Endothelial cell of umbilical vein (primary cell): ENCODE measurements around the gene TPO. TPM values are rescaled to one million over a fixed set of nuclear protein-coding genes. Genes with fewer than 3 reads are reported as not detected.

Source experiments
- BruUV-seq: library from RNA; stranded (reverse); fragments of 400-500 nt; replicated peaks from 2 replicates; lab custom pipeline; 2021; lab: Mats Ljungman, UMichigan
- CTCF ChIA-PET: fragments of 300-600, 350-600 bp; sonication (Branson Sonifier 250); formaldehyde crosslinking; loops from one replicate; lab custom pipeline; 2021; ENCODE audit warnings: antibody characterized with exemption, inconsistent platforms; lab: Charles Lee
- POLR2A ChIA-PET: fragments of 300-600, 350-600 bp; sonication (Branson Sonifier 250); formaldehyde crosslinking; loops from one replicate; lab custom pipeline; 2021; ENCODE audit warnings: antibody characterized with exemption, inconsistent platforms; lab: Charles Lee
- DNase-seq: peaks from one replicate; pipeline ENCODE4 v3.0.0-alpha.2; 2011; ENCODE audit warnings: low read depth, low spot score
- FAIRE-seq: peaks from 2 replicates; lab custom pipeline; 2011; peaks lifted over from hg19 to GRCh38; lab: Jason Lieb, UNC
- H2AFZ ChIP-seq: 2 replicates; pipeline ENCODE4 v1.6.0; 2012; ENCODE audit warnings: low read depth, low read length, control low read depth, inconsistent platforms
- H3K27ac ChIP-seq: 2 replicates; pipeline ENCODE4 v1.5.1; 2011; ENCODE audit warnings: low read depth, mild to moderate bottlenecking, control low read depth, low read length, moderate library complexity; ENCODE audit not compliant: insufficient read depth
- H3K27me3 ChIP-seq, 2 experiments: 2 replicates each; pipeline versions ENCODE4 v1.6.0 to v1.6.1; 2011; ENCODE audit warnings: low read length in 2 of 2, mixed read lengths in 1 of 2; ENCODE audit not compliant: control insufficient read depth in 2 of 2, insufficient read depth in 2 of 2
- H3K36me3 ChIP-seq, 2 experiments: 2 replicates in 1 of 2; 3 replicates in 1 of 2; pipeline ENCODE4 v1.5.1; 2011; ENCODE audit warnings: low read length in 2 of 2, mild to moderate bottlenecking in 1 of 2, moderate library complexity in 1 of 2; ENCODE audit not compliant: control insufficient read depth in 2 of 2, insufficient read depth in 2 of 2; ENCODE audit errors: extremely low read depth in 1 of 2
- H3K4me1 ChIP-seq: 3 replicates; pipeline ENCODE4 v1.5.1; 2011; ENCODE audit warnings: mild to moderate bottlenecking, low read length; ENCODE audit not compliant: control insufficient read depth, insufficient read depth; ENCODE audit errors: extremely low read depth
- H3K4me2 ChIP-seq: 2 replicates; pipeline ENCODE4 v1.6.1; 2011; ENCODE audit warnings: low read length, control low read depth, mixed read lengths; ENCODE audit not compliant: insufficient read depth
- H3K4me3 ChIP-seq, 3 experiments: fragments of 200-600 bp in 1 of 3; sonication (generic), shearing (Covaris generic) in 1 of 3; replicated peaks in 1 of 3; 2 replicates each; pipeline ENCODE4 v1.5.1; 2011 to 2016; ENCODE audit warnings: control low read depth in 3 of 3, low read length in 3 of 3, mild to moderate bottlenecking in 2 of 3, inconsistent platforms in 1 of 3, low read depth in 1 of 3, moderate library complexity in 1 of 3; ENCODE audit not compliant: insufficient read depth in 1 of 3
- H3K79me2 ChIP-seq: 2 replicates; pipeline ENCODE4 v1.6.0; 2012; ENCODE audit warnings: low read length, inconsistent platforms; ENCODE audit not compliant: control insufficient read depth, insufficient read depth
- H3K9ac ChIP-seq: replicated peaks from 2 replicates; pipeline ENCODE3; 2011; ENCODE audit warnings: low read length, control low read depth; ENCODE audit not compliant: insufficient read depth; ENCODE audit errors: extremely low read depth
- H3K9me1 ChIP-seq: replicated peaks from 3 replicates; pipeline ENCODE4 v1.6.0; 2011; ENCODE audit warnings: mild to moderate bottlenecking, low read length; ENCODE audit not compliant: control insufficient read depth, insufficient read depth; ENCODE audit errors: extremely low read depth
- H3K9me3 ChIP-seq: replicated peaks from 2 replicates; pipeline ENCODE4 v1.5.1; 2012; ENCODE audit warnings: low read length, inconsistent platforms; ENCODE audit not compliant: control insufficient read depth, insufficient read depth
- H4K20me1 ChIP-seq: replicated peaks from 2 replicates; pipeline ENCODE3; 2011; ENCODE audit warnings: mild to moderate bottlenecking, low read length; ENCODE audit not compliant: control insufficient read depth, insufficient read depth; ENCODE audit errors: extremely low read depth
- CTCF ChIP-seq, 2 donors: IDR thresholded peaks; 1 replicate in 1 of 2; 2 replicates in 1 of 2; pipeline ENCODE4 v1.5.1; 2011; ENCODE audit warnings: low read length in 2 of 2, mild to moderate bottlenecking in 2 of 2, moderate library complexity in 2 of 2, control low read depth in 1 of 2, inconsistent platforms in 1 of 2, low read depth in 1 of 2; ENCODE audit not compliant: insufficient read depth in 1 of 2; ENCODE audit errors: extremely low read depth in 1 of 2
- EZH2 ChIP-seq: IDR thresholded peaks from 2 replicates; pipeline ENCODE4 v1.6.1; 2012; ENCODE audit warnings: borderline replicate concordance, low read depth, mild to moderate bottlenecking, moderate library complexity, low read length, inconsistent platforms; ENCODE audit not compliant: severe bottlenecking
- FOS ChIP-seq: IDR thresholded peaks from 2 replicates; pipeline ENCODE4 v1.6.1; 2011; ENCODE audit warnings: mild to moderate bottlenecking, low read length, moderate library complexity, borderline replicate concordance; ENCODE audit not compliant: insufficient read depth
- GATA2 ChIP-seq: IDR thresholded peaks from 2 replicates; pipeline ENCODE4 v1.7.0; 2011; ENCODE audit warnings: low read depth, mild to moderate bottlenecking, moderate library complexity, mixed read lengths, low read length; ENCODE audit not compliant: insufficient read length, insufficient read depth
- JUN ChIP-seq: IDR thresholded peaks from 2 replicates; pipeline ENCODE4 v1.6.1; 2011; ENCODE audit warnings: borderline replicate concordance, low read depth; ENCODE audit not compliant: insufficient read length, insufficient read depth
- MAX ChIP-seq: IDR thresholded peaks from 2 replicates; pipeline ENCODE4 v1.6.1; 2011; ENCODE audit not compliant: insufficient read depth, insufficient read length
- MYC ChIP-seq: IDR thresholded peaks from one replicate; pipeline ENCODE4 v1.6.1; 2011; ENCODE audit warnings: mild to moderate bottlenecking, low read depth, low read length
- POLR2A ChIP-seq: IDR thresholded peaks from 2 replicates; pipeline ENCODE4 v1.6.1; 2012; ENCODE audit warnings: low read depth, mild to moderate bottlenecking, control low read depth, low read length
- POLR2AphosphoS5 ChIP-seq: IDR thresholded peaks from 2 replicates; pipeline ENCODE4 v1.6.1; 2012; ENCODE audit warnings: low read depth, mild to moderate bottlenecking, control low read depth, low read length, moderate library complexity; ENCODE audit not compliant: insufficient read depth
- dilution Hi-C: fragments of 300-500 bp; cut with MboI; formaldehyde crosslinking; loops from one replicate; pipeline ENCODE4 v1.15.0; 2019; ENCODE audit warnings: low sequenced_read_pairs; ENCODE audit not compliant: extremely low pct_ligation_motif_present
- intact Hi-C: fragments of 100-400 bp; cut with micrococcal nuclease; formaldehyde crosslinking; loops from one replicate; pipeline ENCODE4 v1.10.0; 2022
- polyA plus RNA-seq, 4 experiments: library from polyadenylated mRNA; depleted of rRNA in 3 of 4; stranded (reverse) in 3 of 4; unstranded in 1 of 4; fragments of >200 nt; gene quantifications; 2 replicates each; pipeline versions ENCODE4 v1.2.1 to v1.2.3, GENCODE V29; 2011 to 2012; ENCODE audit warnings: missing spikeins in 1 of 4
- total RNA-seq: library from RNA; stranded (reverse); gene quantifications from 2 replicates; pipeline ENCODE4 v1.2.3, GENCODE V29; 2021

The TPO gene
- total and polyA plus RNA-seq, 2 donors (not counting 3 experiments of a cell fraction or from before 2014, with no cell fraction given), result not detected

- Histone ChIP-seq H4K20me1 (no peaks in the 10 kb centered on the region), H3K9me3 (no peaks in the 10 kb centered on the region), H3K9me1 (no peaks in the 10 kb centered on the region), H2AFZ (no peak overlapping the region), H3K79me2 (no peaks in the 10 kb centered on the region), H3K4me2 (no peak overlapping the region), H3K27ac (no peak overlapping the region), H3K4me3 (no peak overlapping the region), H3K4me1 (no peaks in the 10 kb centered on the region), H3K36me3 (no peaks in the 10 kb centered on the region), H3K9ac (no peak overlapping the region), H3K27me3 (no peaks in the 10 kb centered on the region)
- intact Hi-C loops, result no loop called here
- ChIA-PET POLR2A (no interaction called here), CTCF (interaction anchor here (1.1 to 1.6 kb wide), 4 partner anchors 10 to 1297 kb away, joined by 3 to 5 read pairs (median 4); no protein-coding TSS in a partner anchor)
- no TSS peak for BruUV-seq
- FAIRE-seq (no peak), DNase-seq (no peak)
- dilution Hi-C loops, result no loop called here
- TF ChIP-seq GATA2, result no peak
- TF ChIP-seq JUN, result no peak
- no peak for TF ChIP-seq POLR2AphosphoS5
- TF ChIP-seq FOS, result no peak
- TF ChIP-seq POLR2A, result no peak
- no peak for TF ChIP-seq CTCF (IDR thresholded peaks at IDR 0.05; ENCODE audit: extremely low read depth in 1 of 2, insufficient read depth in 1 of 2, low read depth in 1 of 2, low read length in 2 of 2)
- TF ChIP-seq MYC, result no peak
- TF ChIP-seq MAX, result no peak
- no peak for TF ChIP-seq EZH2
These were observed 130.7 kb downstream of the TPO start for GRCh38 chr2:1543776-1544477.
